Stomach (tissue), 4 donors: Measurements from ENCODE around the gene PIGA.

Source experiments
- CTCF ChIP-seq, 7 experiments: fragments of 450-650 bp in 4 of 7; fragments of 200-600 bp in 3 of 7; sonication (generic) in 3 of 7; IDR thresholded peaks; one replicate each; pipeline ENCODE4 v1.5.1; 2016 to 2019; ENCODE audit warnings: antibody characterized with exemption in 7 of 7, control low read depth in 2 of 7, mild to moderate bottlenecking in 1 of 7
- EP300 ChIP-seq: sonication (generic); formaldehyde crosslinking; IDR thresholded peaks from one replicate; pipeline ENCODE4 v1.6.1; 2017; ENCODE audit warnings: antibody characterized with exemption
- POLR2A ChIP-seq, 4 donors: fragments of 450-650 bp; IDR thresholded peaks; one replicate each; pipeline ENCODE4 v1.6.1; 2016; ENCODE audit warnings: antibody characterized with exemption in 4 of 4, control low read depth in 2 of 4, mild to moderate bottlenecking in 1 of 4, moderate library complexity in 1 of 4
- POLR2AphosphoS5 ChIP-seq, 3 donors: sonication (generic); formaldehyde crosslinking; IDR thresholded peaks; one replicate each; pipeline ENCODE4 v1.6.1; 2016; ENCODE audit warnings: antibody characterized with exemption in 3 of 3

GRCh38 chrX:15366506-15367352 lies 31.4 kb upstream of the PIGA start:
- TF ChIP-seq POLR2A (IDR thresholded peaks at IDR 0.05) = no peak
- TF ChIP-seq CTCF (IDR thresholded peaks at IDR 0.05) = no peak
- no peak for TF ChIP-seq POLR2AphosphoS5 (IDR thresholded peaks at IDR 0.05)
- TF ChIP-seq EP300 = no peak
